ENCODE measurements around the gene NFIC.
"Not testable (repeated sequence)": the region's sequence is repeated elsewhere in the genome, so short reads cannot be mapped to it uniquely, and the experiment has no call there.

Gene NFIC

DNA sequence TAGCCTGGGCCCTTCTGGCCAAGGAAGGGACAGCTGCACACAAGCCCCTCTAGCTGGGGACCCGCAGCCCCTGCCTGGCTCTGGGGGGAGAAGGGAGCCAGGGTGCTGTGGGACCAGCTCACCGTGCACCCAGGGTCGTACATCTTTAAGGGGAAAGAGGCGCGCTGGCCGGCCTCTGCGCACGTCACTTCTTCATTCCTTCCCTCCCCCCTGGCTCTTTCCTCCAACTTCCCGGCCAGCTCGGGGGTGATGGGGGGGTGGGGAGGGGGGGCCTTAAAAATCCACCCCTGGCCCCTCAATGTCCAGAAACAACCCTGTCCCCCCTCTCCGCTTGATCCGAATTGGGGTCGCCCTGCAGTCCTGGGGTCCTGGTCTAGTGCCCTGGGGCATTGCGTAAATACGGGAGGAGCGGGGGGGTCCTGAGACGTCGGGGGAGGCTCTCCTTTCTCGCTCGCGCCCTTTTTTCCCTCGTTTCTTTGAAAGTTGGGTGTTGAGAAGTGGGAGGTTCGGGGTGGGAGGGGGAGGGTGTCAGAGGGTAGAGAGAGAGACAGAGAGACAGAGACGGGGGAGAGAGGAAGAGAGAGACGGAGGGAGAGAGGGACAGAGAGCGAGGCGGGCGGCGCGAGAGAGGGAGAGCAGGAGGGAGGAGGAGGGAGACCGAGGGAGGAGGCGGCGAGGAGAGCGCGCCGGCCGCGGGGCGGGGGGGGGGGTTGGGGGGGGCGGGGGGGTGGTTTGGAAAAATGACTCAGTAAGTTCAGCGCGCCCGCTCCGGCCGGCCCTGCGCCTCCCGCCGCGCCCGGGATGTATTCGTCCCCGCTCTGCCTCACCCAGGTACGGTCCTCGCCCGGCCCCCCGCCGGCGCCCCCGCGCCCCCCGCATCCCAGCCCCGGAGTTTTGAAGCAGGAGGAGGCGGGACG lies at the start of gene NFIC:
Gene NFIC, plus strand, starts transcription at position 748 of the 917 bp plus-strand sequence. Its CDS starts 54 bp downstream, at position 802.
- DNase-seq = peak; percentile 14

GRCh38 chr19:3316659-3317207 lies 49.6 kb upstream of the NFIC start:
- no peak for DNase-seq

GRCh38 chr19:3319643-3320353 lies 46.6 kb upstream of the NFIC start:
- no peak for DNase-seq

- no peak for DNase-seq
These were observed 46.1 kb upstream of the NFIC start for GRCh38 chr19:3320354-3320670.

DNA sequence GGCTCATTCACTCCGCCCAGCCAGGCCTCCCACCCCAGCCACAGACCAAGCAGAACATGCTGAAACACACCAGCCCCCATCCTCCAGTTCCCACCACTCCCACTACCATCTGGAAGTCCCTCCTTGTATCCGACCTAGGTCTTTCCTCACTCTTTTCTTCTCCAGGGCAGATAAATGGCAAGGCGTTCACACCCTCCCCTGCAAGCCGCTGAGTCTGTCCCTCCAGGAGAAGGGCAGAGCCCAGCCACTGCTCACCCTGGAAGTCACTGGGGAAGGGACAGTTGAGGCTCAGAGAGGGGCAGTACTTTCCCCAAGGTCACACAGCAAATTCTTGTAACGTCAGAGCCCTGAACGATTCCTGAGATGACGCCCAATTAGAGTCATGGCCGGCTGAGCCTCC lies 45.5 kb upstream of the NFIC start:
- no peak for DNase-seq

GRCh38 chr19:3321696-3322095 lies 44.7 kb upstream of the NFIC start:
- no peak for DNase-seq

- DNase-seq = no peak
These were observed 44.0 kb upstream of the NFIC start for GRCh38 chr19:3322199-3322978.

DNA sequence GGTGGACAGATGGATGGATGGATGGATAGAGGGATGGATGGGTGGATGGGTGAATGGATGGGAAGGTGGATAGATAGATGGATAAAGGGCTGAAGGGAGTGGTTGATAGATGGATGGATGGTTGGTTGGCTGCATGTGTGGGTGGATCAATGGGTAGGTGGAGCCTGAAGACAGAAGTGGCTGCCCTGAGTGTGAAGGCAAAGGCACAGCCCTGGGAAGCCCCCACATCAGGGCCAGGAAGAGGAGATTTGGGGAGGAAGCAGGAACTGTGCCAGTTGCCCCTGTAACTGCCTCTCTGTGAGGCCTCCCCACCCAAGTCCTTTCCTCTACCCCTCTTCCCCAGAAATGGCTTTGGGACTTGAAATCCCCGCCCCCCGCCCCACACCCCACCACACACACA lies 43.4 kb upstream of the NFIC start:
- no peak for DNase-seq

- DNase-seq = no peak
These were observed 42.7 kb upstream of the NFIC start for GRCh38 chr19:3323658-3324057.

GRCh38 chr19:3324405-3324856 lies 42.0 kb upstream of the NFIC start:
- no peak for DNase-seq

GRCh38 chr19:3325451-3325850 lies 40.9 kb upstream of the NFIC start:
- DNase-seq = no peak

GRCh38 chr19:3328743-3329142 lies 37.6 kb upstream of the NFIC start:
- DNase-seq = no peak

- no peak for DNase-seq
These were observed 36.3 kb upstream of the NFIC start for GRCh38 chr19:3330047-3330446.

DNA sequence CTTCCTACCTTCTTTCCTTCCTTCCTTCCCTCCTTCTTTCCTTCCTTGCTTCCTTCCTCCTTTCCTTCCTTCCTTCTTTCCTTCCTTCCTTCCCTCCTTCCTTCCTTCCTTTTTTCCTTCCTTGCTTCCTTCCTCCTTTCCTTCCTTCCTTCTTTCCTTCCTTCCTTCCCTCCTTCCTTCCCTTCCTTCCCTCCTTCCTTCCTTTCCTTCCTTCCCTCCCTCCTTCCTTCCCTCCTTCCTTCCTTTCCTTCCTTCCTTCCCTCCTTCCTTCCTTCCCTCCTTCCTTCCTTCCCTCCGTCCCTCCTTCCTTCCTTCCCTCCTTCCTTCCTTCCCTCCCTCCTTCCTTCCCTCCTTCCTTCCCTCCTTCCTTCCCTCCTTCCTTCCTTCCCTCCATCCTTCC lies 34.2 kb upstream of the NFIC start:
- not testable (repeated sequence) for DNase-seq

DNA sequence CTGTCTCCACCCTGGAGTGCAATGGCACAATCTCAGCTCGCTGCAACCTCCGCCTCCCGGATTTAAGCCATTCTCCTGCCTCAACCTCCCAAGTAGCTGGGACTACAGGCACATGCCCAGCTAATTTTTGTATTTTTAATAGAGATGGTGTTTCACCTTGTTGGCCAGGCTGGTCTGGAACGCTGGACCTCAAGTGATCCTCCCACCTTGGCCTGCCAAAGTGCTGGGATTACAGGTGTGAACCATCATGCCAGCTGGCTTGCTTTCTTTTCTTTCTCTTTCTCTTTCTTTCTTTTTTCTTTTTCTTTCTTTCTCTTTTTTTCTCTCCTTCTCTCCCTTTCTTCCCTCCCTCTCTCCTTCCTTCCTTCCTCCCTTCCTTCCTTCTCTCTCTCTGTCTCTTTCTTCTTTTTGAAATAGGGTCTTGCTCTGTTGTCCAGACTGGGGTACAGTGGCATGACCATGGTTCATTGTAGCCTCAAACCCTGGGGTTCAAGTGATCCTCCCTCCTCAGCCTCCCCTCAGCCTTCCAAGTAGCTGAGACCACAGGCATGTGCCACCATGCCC lies 33.3 kb upstream of the NFIC start:
- no peak for DNase-seq

DNA sequence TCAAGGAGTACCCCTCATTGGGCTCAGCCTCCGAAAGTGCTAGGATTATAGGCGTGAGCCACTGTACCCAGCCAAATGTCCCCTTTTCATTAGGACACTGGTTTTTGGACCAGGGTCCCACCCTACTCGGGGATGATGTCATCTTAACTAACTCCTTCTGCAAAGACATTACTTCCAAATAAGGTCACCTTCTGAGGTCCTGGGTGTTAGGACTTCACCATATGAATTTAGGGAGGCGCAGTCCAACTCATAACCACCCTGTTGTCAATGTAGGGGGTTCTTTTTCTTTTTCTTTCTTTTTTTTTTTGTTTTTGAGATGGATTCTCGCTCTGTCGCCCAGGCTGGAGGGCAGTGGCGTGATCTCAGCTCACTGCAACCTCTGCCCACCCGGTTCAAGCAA lies 32.7 kb upstream of the NFIC start:
- no peak for DNase-seq

GRCh38 chr19:3334749-3335430 lies 31.5 kb upstream of the NFIC start:
- DNase-seq = not testable (repeated sequence)

- DNase-seq = no peak
These were observed 30.7 kb upstream of the NFIC start for GRCh38 chr19:3335431-3336350.

- DNase-seq = no peak
These were observed 30.1 kb upstream of the NFIC start for GRCh38 chr19:3336351-3336679.

DNA sequence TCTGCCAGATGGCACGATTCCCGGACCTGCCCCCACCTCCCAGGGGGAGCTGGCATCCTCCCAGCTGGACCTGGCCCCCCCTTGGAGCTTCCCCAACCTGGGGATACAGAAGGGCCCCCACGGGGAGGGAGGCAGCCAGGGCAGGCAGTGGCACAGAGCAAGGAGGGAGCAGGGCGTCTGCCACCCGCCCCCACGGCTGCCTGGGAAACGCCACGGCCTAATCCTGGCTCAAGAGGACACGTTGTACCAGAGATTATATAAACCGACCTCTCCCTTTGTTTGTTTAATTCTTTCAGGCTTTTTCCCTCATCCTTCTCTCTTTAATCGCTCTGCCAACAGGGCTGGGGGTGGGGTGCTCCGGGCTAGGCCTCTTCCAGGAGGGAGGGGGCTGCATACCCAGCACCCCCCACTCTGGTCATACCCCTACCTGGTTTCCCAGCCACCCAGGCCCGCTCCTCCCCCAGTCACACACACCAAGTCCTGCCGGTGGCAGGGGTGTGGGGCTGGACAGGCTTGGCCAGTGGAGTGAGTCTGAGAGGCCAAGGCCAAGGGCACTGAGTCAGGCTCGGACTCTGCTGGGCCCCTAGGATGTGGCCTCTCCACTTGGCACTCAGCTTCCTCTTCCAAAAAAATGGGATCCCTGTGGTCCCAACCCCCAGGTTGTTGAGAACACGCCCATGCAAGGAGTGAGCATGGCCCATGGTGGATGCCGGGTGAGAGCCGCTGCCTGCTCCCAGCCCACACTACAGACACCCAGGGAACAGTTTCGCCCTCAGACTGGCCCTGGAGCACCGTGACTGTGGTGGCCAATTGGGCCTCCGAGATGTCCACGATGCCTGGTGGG lies 29.5 kb upstream of the NFIC start:
- DNase-seq = peak; percentile 81
